NCI-H187 treated with DMSO at 0.1 percent for 48 hours (cell line): Measurements from ENCODE around the gene PIK3IP1.
"Not testable (repeated sequence)": the region's sequence is repeated elsewhere in the genome, so short reads cannot be mapped to it uniquely, and the experiment has no call there.

Experiments used
- DNase-seq: peaks from one replicate; lab custom pipeline; 2025; lab: John Stamatoyannopoulos, UW

PIK3IP1 gene

GRCh38 chr22:31292236-31292989, at the start of gene PIK3IP1:
PIK3IP1 (minus strand) TSS chr22:31292488; CDS start chr22:31292344, 144 bp downstream.
- peak; percentile 19 for DNase-seq

GRCh38 chr22:31341386-31342088, 49.2 kb upstream of the PIK3IP1 start:
- DNase-seq: no peak

- DNase-seq: no peak
Measured at GRCh38 chr22:31340765-31341247, 48.5 kb upstream of the PIK3IP1 start.

- no peak for DNase-seq
Measured at GRCh38 chr22:31340360-31340759, 48.1 kb upstream of the PIK3IP1 start.

- DNase-seq: no peak
Measured at GRCh38 chr22:31339148-31339832, 47.0 kb upstream of the PIK3IP1 start.

GRCh38 chr22:31337178-31337577, 44.9 kb upstream of the PIK3IP1 start:
- DNase-seq: no peak

- DNase-seq: no peak
Measured at GRCh38 chr22:31334329-31334728, 42.0 kb upstream of the PIK3IP1 start.

- no peak for DNase-seq
Measured at GRCh38 chr22:31333641-31334040, 41.4 kb upstream of the PIK3IP1 start.

GRCh38 chr22:31332886-31333285, 40.6 kb upstream of the PIK3IP1 start:
- DNase-seq: no peak

GRCh38 chr22:31332010-31332409, 39.7 kb upstream of the PIK3IP1 start:
- DNase-seq: no peak

- no peak for DNase-seq
Measured at GRCh38 chr22:31329453-31330215, 37.3 kb upstream of the PIK3IP1 start.

GRCh38 chr22:31329029-31329428, 36.7 kb upstream of the PIK3IP1 start:
- no peak for DNase-seq

- no peak for DNase-seq
Measured at GRCh38 chr22:31328544-31328960, 36.3 kb upstream of the PIK3IP1 start.

- DNase-seq: no peak
Measured at GRCh38 chr22:31327806-31328543, 35.7 kb upstream of the PIK3IP1 start.

- DNase-seq: no peak
Measured at GRCh38 chr22:31326877-31327276, 34.6 kb upstream of the PIK3IP1 start.

- DNase-seq: no peak
Measured at GRCh38 chr22:31323578-31324550, 31.6 kb upstream of the PIK3IP1 start.

- no peak for DNase-seq
Measured at GRCh38 chr22:31321421-31321820, 29.1 kb upstream of the PIK3IP1 start.

GRCh38 chr22:31314220-31314619, 21.9 kb upstream of the PIK3IP1 start:
- not testable (repeated sequence) for DNase-seq

- no peak for DNase-seq
Measured at GRCh38 chr22:31313366-31314147, 21.3 kb upstream of the PIK3IP1 start.
